Measurements from ENCODE around the gene SPATC1L.

Gene SPATC1L

DNA sequence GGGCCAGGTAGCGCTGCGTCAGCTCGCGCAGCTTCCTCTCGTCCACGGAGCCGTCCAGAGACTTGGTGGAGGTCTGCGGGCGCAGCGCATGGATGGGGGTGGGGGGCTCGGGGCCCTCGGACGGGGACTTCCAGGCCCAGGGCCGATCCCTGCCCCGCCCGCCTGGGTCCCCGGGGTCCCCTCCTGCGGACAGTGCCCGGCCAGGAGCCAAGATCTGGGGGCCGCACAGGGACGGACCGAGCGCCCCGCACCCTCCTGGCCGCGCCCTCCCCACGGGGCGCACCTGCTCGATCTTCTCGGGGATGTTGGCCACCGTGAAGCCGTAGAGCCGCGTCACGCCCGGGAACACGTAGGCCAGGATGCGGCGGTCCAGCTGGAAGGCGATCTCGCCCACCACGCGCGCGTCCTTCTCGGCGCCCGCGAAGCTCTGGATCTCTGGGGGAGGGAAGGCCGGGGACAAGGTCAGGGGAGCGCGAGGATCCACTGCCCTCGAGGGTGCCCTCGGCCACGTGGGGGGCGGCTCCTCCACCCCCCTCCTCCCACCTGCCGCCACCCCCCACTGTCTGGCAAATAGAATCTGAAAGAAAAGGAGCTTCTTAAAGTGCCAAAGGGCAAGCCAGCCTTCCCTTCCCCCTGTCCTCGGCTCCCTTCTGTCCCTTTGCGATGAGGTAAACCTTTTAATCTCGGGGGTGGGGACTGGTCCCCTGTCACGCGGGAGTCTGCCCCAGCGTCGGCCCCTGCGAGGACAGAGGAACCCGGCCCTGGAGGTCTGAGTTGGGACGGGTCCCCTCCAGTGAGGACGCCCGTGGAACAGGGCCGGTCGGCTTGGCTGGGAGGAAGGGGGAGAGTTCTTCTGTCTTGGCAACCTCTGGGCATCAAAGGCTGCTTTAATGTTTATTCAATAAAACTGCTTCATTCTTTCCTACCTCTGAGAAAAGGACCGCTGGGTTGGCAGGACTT, 22.3 kb downstream of the SPATC1L start:
- no peak for DNase-seq (ENCODE audit: low spot score)

DNA sequence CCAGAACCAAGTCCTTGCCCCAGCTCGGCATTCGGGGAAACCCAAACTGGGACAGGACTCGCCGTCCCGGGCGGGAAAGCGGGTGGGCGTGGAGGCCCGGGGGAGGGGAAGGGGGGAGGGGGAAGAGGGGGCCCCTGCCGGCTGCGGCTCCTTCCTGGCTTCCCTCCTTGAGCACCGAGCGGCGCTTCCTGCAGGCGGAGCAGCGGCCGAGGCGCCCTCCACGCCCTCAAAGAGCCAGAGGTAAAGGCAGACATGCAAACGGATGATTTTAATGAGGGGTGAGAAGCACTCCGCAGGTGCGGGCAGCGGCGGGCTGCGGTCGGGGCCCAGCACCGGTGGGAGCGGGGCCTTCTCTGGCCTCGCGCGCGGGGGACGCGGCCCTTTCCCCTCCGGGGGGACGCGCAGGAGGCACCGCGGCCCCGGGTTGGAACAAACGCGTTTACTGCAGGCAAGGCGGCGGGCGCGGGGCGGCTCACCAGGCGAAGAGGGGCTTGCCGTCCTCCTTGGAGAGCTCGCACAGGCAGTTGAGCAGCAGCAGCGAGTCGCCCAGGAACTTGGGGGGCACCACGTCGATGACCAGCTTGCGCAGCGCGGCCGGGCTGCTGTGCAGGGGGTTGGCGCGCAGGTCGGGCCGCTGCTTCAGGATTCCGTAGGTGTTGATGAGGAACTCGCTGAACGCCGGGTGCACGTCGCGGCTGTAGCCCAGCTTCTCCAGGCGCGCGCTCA, 23.2 kb downstream of the SPATC1L start:
- no peak for DNase-seq (ENCODE audit: low spot score)

GRCh38 chr21:46160657-46160906, 23.7 kb downstream of the SPATC1L start:
- no peak for DNase-seq (ENCODE audit: low spot score)

DNA sequence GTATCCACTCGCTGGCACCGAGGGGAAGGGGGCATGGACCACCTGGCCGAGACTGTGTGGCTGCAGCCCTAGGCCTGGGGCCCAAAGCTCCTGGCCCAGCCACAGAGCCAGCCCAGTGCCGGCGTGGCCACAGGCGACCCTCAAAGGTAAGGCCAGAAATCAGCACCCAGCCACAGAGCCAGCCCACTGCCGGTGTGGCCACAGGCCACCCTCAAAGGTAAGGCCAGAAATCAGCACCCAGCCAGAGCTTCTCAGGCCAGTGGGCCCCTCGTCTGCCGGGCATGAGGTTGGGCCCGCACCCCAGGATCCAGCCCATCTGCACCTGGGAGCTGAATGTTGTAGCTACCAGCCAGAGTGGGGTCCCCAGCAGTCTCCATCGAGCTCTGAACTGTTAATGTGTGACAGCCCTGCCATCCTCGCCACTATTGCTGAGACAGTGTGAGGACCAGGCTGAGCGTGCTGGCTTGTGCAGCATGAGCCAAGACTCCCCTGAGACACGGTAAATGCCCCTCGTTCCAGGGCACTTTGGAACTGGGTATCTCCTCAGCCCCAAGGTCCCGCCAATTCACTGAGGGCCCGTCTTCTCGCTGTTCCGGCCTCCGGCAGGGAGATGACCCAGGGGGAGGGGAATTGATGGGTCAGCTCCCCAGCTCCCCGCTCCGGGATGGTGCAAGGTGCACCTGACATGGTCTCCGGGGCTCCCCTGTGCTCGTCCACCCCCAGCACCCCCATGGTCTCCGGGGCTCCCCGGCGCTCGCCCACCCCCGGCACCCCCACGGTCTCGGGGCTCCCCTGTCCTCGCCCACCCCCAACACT, 24.2 kb downstream of the SPATC1L start:
- DNase-seq (ENCODE audit: low spot score), result no peak

DNA sequence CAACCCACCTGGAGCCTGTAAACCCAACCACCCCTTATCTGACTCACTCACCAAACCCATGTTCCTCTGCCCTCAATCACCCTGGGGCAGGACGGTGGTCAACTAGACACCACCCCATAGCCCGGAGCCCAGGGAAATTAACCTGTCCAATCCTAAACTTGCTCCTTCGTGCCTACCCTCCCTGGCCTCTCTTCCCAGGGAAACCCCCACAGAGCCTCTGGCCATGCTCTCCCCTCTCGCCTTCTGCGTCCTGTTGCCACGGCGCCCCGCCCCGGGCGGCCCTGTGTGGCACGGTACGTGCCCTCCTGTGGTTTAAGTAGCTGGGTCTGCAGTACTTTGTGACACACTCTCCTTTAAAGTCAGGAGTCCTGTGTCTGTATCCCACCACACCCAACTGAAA, 24.9 kb downstream of the SPATC1L start:
- no peak for DNase-seq (ENCODE audit: low spot score)

GRCh38 chr21:46158666-46159300, 25.5 kb downstream of the SPATC1L start:
- DNase-seq (ENCODE audit: low spot score), result no peak

GRCh38 chr21:46157987-46158451, 26.2 kb downstream of the SPATC1L start:
- DNase-seq (ENCODE audit: low spot score), result no peak

- DNase-seq (ENCODE audit: low spot score), result no peak
Measured at GRCh38 chr21:46157396-46157986, 26.8 kb downstream of the SPATC1L start.

GRCh38 chr21:46156678-46157077, 27.6 kb downstream of the SPATC1L start:
- no peak for DNase-seq (ENCODE audit: low spot score)

- DNase-seq (ENCODE audit: low spot score), result no peak
Measured at GRCh38 chr21:46156378-46156645, 27.9 kb downstream of the SPATC1L start.

GRCh38 chr21:46155514-46156377, 28.5 kb downstream of the SPATC1L start, which contains the start of gene FTCD:
Gene FTCD (minus strand): TSS chr21:46155579. CDS start chr21:46155523, 56 bp downstream.
- DNase-seq (ENCODE audit: low spot score), result no peak

- DNase-seq (ENCODE audit: low spot score), result no peak
Measured at GRCh38 chr21:46154955-46155513, 29.2 kb downstream of the SPATC1L start.

- DNase-seq (ENCODE audit: low spot score), result no peak
Measured at GRCh38 chr21:46154155-46154954, 29.9 kb downstream of the SPATC1L start.

DNA sequence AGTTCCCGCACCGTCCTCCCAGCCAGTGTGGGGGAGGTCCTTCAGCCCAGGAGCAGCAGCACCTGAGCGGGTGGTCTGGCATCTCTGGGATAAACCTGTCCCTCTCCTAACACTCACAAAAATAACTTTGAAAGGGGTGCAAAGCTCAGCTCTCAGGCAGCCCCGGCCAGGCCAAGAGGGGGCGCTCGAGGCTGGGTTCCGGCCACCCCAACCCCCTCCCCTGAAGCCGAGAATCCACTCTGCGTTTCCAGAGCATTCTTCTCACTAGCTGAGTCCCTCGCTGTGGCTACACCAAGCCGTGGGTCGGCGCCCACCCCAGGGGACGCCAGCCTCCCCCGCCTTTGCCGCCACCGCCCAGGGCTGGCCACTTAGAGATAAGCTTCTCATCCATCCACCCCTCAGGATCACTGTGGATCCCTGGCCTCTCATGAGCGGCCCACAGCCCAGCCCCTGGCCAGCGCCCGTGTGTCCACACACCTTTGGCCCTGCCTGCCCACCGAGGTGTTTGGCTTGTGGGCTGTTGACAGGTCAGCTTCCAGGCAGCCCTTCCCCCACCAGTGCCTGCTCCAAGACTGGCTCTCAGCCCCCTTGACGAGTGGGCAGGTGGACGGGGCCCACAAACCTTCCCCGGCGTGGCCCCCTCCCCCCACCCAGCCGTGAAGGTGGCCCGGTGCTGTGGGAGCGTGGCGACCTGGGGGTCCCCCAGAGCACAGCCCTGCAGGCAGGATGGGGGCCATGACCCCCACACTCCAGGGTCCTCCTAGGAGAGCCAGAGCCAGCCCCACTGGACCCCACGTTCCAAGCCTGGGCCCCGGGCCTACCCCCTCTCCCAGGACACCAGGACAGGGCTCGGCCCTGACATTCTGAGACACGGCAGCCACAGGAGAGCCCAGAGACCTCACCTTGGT, 30.8 kb downstream of the SPATC1L start:
- peak; percentile 93 for DNase-seq (ENCODE audit: low spot score)

DNA sequence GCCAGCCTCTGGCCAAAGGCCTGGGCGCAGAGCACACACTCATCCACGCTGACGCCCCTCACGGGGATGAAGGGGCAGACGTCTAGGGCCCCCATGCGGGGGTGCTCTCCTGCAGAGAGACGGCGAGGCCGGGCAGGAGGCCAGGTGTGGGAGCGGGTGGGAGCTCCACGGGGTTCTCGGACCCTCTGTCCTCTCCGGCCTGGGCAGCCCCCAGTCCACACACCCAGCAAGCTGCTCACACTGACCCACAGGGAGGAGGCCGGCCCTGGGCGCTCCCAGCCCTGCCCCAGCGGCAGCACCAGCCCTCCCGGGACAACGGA, 31.4 kb downstream of the SPATC1L start:
- DNase-seq (ENCODE audit: low spot score), result no peak

GRCh38 chr21:46151989-46152926, 32.0 kb downstream of the SPATC1L start:
- DNase-seq (ENCODE audit: low spot score), result no peak

- DNase-seq (ENCODE audit: low spot score), result no peak
Measured at GRCh38 chr21:46151261-46151988, 32.8 kb downstream of the SPATC1L start.
